ENCODE results near the gene HSD17B7.

The HSD17B7 gene

DNA sequence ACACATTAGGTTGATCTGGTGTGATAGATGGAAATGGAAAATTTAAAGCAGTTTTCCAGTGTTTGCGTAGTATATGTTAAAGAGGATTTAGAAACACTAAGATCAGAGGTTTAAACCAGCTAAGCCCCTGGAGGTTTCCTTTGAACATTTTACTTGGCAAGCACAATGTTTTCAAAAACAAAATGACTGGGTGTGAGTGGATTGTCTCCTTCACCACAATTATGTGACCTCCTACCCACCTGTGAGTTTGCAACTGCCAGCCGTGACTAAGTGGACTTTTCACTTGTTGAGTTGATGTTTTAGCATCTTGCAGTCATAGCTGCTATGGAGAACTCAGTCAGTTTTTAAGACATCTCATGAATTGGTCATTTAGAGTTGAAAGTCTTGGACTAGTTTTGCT, 65.8 kb downstream of the HSD17B7 start:
- DNase-seq (ENCODE audit: low spot score), result peak; percentile 95
- FAIRE-seq, result peak; percentile 94

DNA sequence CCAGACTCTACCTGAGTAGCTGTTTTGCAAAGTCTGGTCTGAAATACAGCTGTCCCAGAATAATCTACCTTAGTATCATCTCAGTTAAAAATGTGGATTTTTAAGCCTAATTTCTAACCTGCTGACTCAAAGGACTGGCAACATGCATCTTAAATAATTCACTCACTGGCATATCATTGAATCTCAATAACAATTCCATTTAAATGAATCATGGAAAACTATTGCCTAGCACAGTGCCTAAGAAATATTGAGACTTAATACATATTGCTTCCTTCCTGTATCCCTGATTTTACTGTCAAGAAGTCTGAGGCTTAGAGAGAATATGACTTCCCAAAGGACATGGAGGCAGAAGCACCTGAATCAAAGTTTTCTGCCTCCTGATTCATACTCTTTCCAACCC, 67.3 kb downstream of the HSD17B7 start:
- peak; percentile 44 for DNase-seq (ENCODE audit: low spot score)
- no peak for FAIRE-seq

DNA sequence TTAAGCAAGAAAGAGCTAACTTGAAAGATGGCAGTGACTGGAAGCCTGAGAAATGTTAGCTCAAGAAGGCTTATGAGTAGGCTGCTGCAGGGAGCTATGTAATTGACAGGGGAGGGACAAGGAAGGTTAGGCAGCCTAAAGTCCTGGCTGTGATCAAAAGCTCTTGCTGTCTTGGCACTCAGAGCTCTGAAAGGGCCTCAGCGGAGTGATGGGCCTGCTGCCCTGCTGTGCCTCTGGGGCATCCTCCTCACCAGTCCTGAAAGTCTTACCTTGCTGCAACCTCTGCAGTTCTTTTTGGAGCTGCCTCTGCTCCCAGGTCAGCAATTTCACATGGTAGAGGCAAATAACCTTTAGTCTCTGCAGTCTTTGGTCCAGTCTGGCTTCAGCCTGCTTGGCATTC, 68.7 kb downstream of the HSD17B7 start:
- no peak for FAIRE-seq
- DNase-seq (ENCODE audit: low spot score), result no peak

DNA sequence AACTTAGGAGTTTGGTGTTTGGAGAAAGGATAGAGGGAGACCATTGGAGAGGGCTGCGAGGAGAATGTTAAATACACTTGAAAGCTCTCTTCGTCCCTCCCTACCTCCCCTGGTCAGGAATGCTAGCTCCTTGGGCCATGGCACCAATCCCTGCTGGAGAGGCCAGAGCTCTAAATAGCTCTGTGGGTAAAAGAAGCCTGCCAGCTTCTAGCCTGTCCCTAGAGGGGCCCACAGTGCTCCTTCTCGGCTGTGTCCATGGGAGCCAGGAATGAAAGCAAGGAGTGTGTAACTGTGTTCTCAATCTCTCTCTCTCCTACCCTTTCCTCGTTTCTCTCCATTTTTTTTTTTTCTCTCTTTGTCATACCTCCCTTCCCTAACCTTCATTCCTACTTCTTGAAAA, 70.6 kb downstream of the HSD17B7 start, which contains the start of gene CCDC190:
Gene CCDC190 (minus strand): TSS at position 75 of the 400 bp plus-strand sequence. CDS start 1,529 bp downstream, outside the sequence.
- FAIRE-seq, result no peak
- no peak for DNase-seq (ENCODE audit: low spot score)

DNA sequence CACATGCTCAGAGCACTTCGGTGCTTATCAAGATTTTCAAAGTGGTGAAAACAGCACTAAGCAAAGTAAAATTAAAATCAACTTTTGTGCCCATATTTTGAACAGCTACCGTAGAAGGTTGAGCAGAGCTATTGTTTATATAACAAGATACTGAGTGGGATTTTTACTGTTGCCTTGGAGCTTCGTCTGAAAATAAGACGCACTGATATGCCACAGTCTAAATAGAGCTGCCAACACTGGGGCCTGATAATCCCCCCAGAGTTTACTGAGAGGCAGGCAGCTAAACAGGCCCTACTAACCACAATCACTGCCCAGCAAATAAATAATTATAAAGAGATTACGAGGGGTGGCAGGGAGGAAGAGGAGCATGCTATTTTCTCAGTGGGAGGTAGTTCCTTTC, 71.1 kb downstream of the HSD17B7 start:
- DNase-seq (ENCODE audit: low spot score), result no peak
- FAIRE-seq, result no peak
